HEK293T (cell line): ENCODE results near the gene SDC3.

Source experiments
- CTCF ChIA-PET: fragments of 350-600 bp; formaldehyde crosslinking; extraction: SDS; loops from one replicate; lab custom pipeline; 2021; ENCODE audit warnings: antibody characterized with exemption, inconsistent platforms; lab: Yijun Ruan, JAX
- POLR2A ChIA-PET: fragments of 350-600 bp; formaldehyde crosslinking; extraction: SDS; loops from one replicate; lab custom pipeline; 2020; ENCODE audit warnings: antibody characterized with exemption, inconsistent platforms; lab: Yijun Ruan, JAX
- DNase-seq: peaks from one replicate; pipeline ENCODE4 v3.0.0; 2012; ENCODE audit warnings: mixed read lengths; ENCODE audit errors: extremely low spot score
- ARNT ChIP-seq: fragments of 450-650 bp; IDR thresholded peaks from 2 replicates; pipeline ENCODE4 v1.6.1; 2017; ENCODE audit warnings: mild to moderate bottlenecking
- BHLHE40 ChIP-seq: fragments of 450-650 bp; IDR thresholded peaks from 2 replicates; pipeline ENCODE4 v1.6.1; 2016; ENCODE audit warnings: mild to moderate bottlenecking, moderate library complexity, borderline replicate concordance
- CTBP1 ChIP-seq: fragments of 450-650 bp; IDR thresholded peaks from 2 replicates; pipeline ENCODE4 v1.6.1; 2016; ENCODE audit warnings: borderline replicate concordance
- ELF4 ChIP-seq: fragments of 450-650 bp; IDR thresholded peaks from 2 replicates; pipeline ENCODE4 v1.6.1; 2017; ENCODE audit warnings: antibody characterized with exemption
- FOXA1 ChIP-seq: fragments of 450-650 bp; IDR thresholded peaks from 2 replicates; pipeline ENCODE4 v1.6.1; 2016; ENCODE audit warnings: mild to moderate bottlenecking
- FOXK2 ChIP-seq: fragments of 450-650 bp; IDR thresholded peaks from 2 replicates; pipeline ENCODE4 v1.6.1; 2016; ENCODE audit warnings: mild to moderate bottlenecking
- FOXM1 ChIP-seq: fragments of 450-650 bp; IDR thresholded peaks from 2 replicates; pipeline ENCODE4 v1.6.1; 2017; ENCODE audit warnings: mild to moderate bottlenecking, borderline replicate concordance
- HDGF ChIP-seq: fragments of 450-650 bp; IDR thresholded peaks from 2 replicates; pipeline ENCODE4 v1.6.1; 2017; ENCODE audit warnings: antibody characterized with exemption, borderline replicate concordance
- L3MBTL2 ChIP-seq: fragments of 450-650 bp; conservative IDR thresholded peaks from 2 replicates; pipeline ENCODE4 v1.6.1; 2016; ENCODE audit warnings: mild to moderate bottlenecking
- LEF1 ChIP-seq: fragments of 450-650 bp; IDR thresholded peaks from 2 replicates; pipeline ENCODE4 v1.6.1; 2017; ENCODE audit warnings: mild to moderate bottlenecking, borderline replicate concordance
- NFRKB ChIP-seq: fragments of 450-650 bp; IDR thresholded peaks from 2 replicates; pipeline ENCODE4 v1.6.1; 2016; ENCODE audit warnings: mild to moderate bottlenecking, moderate library complexity
- PKNOX1 ChIP-seq: fragments of 450-650 bp; IDR thresholded peaks from 2 replicates; pipeline ENCODE4 v1.6.1; 2016
- SP1 ChIP-seq: fragments of 450-650 bp; IDR thresholded peaks from 2 replicates; pipeline ENCODE4 v1.6.1; 2017
- SUZ12 ChIP-seq: fragments of 450-650 bp; IDR thresholded peaks from 2 replicates; pipeline ENCODE4 v1.6.1; 2016; ENCODE audit warnings: mild to moderate bottlenecking
- TARDBP ChIP-seq: fragments of 450-650 bp; IDR thresholded peaks from 2 replicates; pipeline ENCODE4 v1.6.1; 2016
- ZNF384 ChIP-seq: fragments of 450-650 bp; IDR thresholded peaks from 2 replicates; pipeline ENCODE4 v1.6.1; 2016

Gene SDC3

GRCh38 chr1:30886710-30887428 is 21.7 kb downstream of the SDC3 start:
- ChIA-PET POLR2A (no interaction called here), CTCF (interaction anchor here (1.8 kb wide), 1 partner anchor 85 kb away, joined by 6 read pairs; no protein-coding TSS in a partner anchor)
- no peak for DNase-seq
- TF ChIP-seq BHLHE40 (no peak), ZNF384 (no peak), ARNT (no peak), CTBP1 (no peak), L3MBTL2 (no peak), SUZ12 (no peak), SP1 (no peak), FOXA1 (no peak), TARDBP (no peak), FOXK2 (no peak), ELF4 (no peak), HDGF (no peak), LEF1 (no peak), NFRKB (no peak)

- no peak for DNase-seq
- POLR2A ChIA-PET, result no interaction called here
- CTCF ChIA-PET, result no interaction called here
- TF ChIP-seq FOXK2, result no peak
- TF ChIP-seq ELF4, result no peak
These were observed 22.7 kb downstream of the SDC3 start for GRCh38 chr1:30885570-30886522.

GRCh38 chr1:30884723-30885122 is 23.8 kb downstream of the SDC3 start:
- no peak for DNase-seq
- ChIA-PET CTCF (no interaction called here), POLR2A (no interaction called here)
- no peak for TF ChIP-seq ARNT
- no peak for TF ChIP-seq CTBP1
- TF ChIP-seq SP1, result no peak
- no peak for TF ChIP-seq ZNF384
- no peak for TF ChIP-seq ELF4
- no peak for TF ChIP-seq SUZ12
- TF ChIP-seq FOXM1, result no peak
- TF ChIP-seq L3MBTL2, result no peak
- TF ChIP-seq HDGF, result no peak
- no peak for TF ChIP-seq BHLHE40
- TF ChIP-seq PKNOX1, result no peak
- no peak for TF ChIP-seq FOXK2
- no peak for TF ChIP-seq LEF1
- no peak for TF ChIP-seq FOXA1
- no peak for TF ChIP-seq NFRKB

GRCh38 chr1:30883389-30884172 is 25.0 kb downstream of the SDC3 start:
- no peak for DNase-seq
- TF ChIP-seq SUZ12, result no peak
- TF ChIP-seq SP1, result no peak
- no peak for TF ChIP-seq ZNF384
- TF ChIP-seq PKNOX1, result no peak
- no peak for TF ChIP-seq LEF1
- no peak for TF ChIP-seq FOXM1
- no peak for TF ChIP-seq FOXA1
- no peak for TF ChIP-seq ELF4
- no peak for TF ChIP-seq HDGF
- no peak for TF ChIP-seq TARDBP
- TF ChIP-seq BHLHE40, result no peak
- TF ChIP-seq CTBP1, result no peak
- TF ChIP-seq FOXK2, result no peak
- no peak for TF ChIP-seq NFRKB
- no peak for TF ChIP-seq L3MBTL2
- TF ChIP-seq ARNT, result no peak
- ChIA-PET CTCF (no interaction called here), POLR2A (no interaction called here)

GRCh38 chr1:30882678-30883388 is 25.7 kb downstream of the SDC3 start:
- TF ChIP-seq LEF1, result no peak
- no peak for TF ChIP-seq SUZ12
- no peak for TF ChIP-seq FOXA1
- TF ChIP-seq HDGF, result no peak
- no peak for TF ChIP-seq NFRKB
- TF ChIP-seq L3MBTL2, result no peak
- no peak for TF ChIP-seq SP1
- no peak for TF ChIP-seq ARNT
- TF ChIP-seq PKNOX1, result no peak
- no peak for TF ChIP-seq FOXM1
- no peak for TF ChIP-seq BHLHE40
- no peak for TF ChIP-seq ZNF384
- TF ChIP-seq CTBP1, result no peak
- TF ChIP-seq ELF4, result no peak
- no peak for TF ChIP-seq TARDBP
- no peak for TF ChIP-seq FOXK2
- ChIA-PET POLR2A (no interaction called here), CTCF (no interaction called here)
- no peak for DNase-seq
